Fibroblast of lung (primary cell): ENCODE measurements around the gene COX4I2.
"Not testable (repeated sequence)": the region's sequence is repeated elsewhere in the genome, so short reads cannot be mapped to it uniquely, and the experiment has no call there.

Experiments used
- CTCF ChIP-seq, 2 donors: IDR thresholded peaks in 1 of 2; conservative IDR thresholded peaks in 1 of 2; 1 replicate in 1 of 2; 2 replicates in 1 of 2; pipeline ENCODE4 v1.5.1; 2011 to 2012; ENCODE audit warnings: low read length in 2 of 2, control low read depth in 1 of 2, inconsistent platforms in 1 of 2, low read depth in 1 of 2, mild to moderate bottlenecking in 1 of 2
- EZH2 ChIP-seq: IDR thresholded peaks from 2 replicates; pipeline ENCODE4 v1.5.1; 2012; ENCODE audit warnings: low read length, control low read depth, mild to moderate bottlenecking; ENCODE audit errors: missing control alignments

GRCh38 chr20:31623123-31623505 lies 14.6 kb upstream of the COX4I2 start:
- TF ChIP-seq CTCF (conservative IDR thresholded peaks at IDR 0.05 in 1 of 2, IDR thresholded peaks at IDR 0.05 in 1 of 2; ENCODE audit: low read depth in 1 of 2, low read length in 2 of 2); EZH2: not testable (repeated sequence)
